ENCODE measurements around the gene HEPN1. TPM values are rescaled to one million over a fixed set of nuclear protein-coding genes. Genes with fewer than 3 reads are reported as not detected.

HEPN1 gene
- total RNA-seq (2021; ENCODE audit: unreplicated experiment), result not detected
- polyA plus RNA-seq (2012; ENCODE audit: insufficient read length), result not detected
- Bru-seq, nascent RNA, result not detected
- BruChase-seq, experiment 1, labeled RNA remaining after a 2-hour chase, result not detected
- BruChase-seq, experiment 2, labeled RNA remaining after a 6-hour chase, result not detected
- long read RNA-seq, result 0 reads

DNA sequence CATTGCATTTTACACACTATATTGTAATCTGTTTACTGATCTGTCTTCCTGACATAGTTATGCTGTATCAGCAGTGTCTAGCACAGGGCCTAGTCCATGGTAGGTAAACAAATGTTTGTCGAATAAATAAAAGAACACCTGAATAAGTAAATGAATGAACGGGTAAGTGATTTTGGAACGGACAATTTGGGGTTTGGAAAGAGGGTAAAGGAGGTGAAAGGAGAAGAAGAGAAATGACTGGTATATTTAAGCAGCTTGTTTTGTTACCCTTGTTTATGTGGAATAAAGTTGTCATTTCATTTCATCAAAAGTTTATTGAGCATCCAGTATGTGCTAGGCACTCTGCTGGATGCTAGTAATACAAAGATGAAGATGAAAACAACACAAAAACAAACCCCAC lies at the start of gene HEPN1:
TSS of gene HEPN1 (plus strand) at position 301 of the 400 bp plus-strand sequence.
- Histone ChIP-seq H3K27me3 (ENCODE audit: control insufficient read depth, insufficient read depth, low read length) (no peaks in the 10 kb centered on the region; the same call in 1 of the 2 replicates), H3K4me1 (ENCODE audit: control insufficient read depth, insufficient read depth, low read length) (no peaks in the 10 kb centered on the region), H3K27ac (ENCODE audit: low read length) (no peak within 1 kb of the TSS), H3K36me3 (ENCODE audit: control insufficient read depth, insufficient read depth, low read length) (no peaks in the 10 kb centered on the region), H3K9me3 (ENCODE audit: control insufficient read depth, insufficient read depth, low read depth, low read length) (no peaks in the 10 kb centered on the region), H3K4me3 (ENCODE audit: low read depth in 2 of 2, low read length in 2 of 2) (no peak within 1 kb of the TSS)
- ChIA-PET CTCF (no interaction called here), POLR2A (no interaction called here)
- no peak for ATAC-seq
- DNase-seq (ENCODE audit: low read depth, low spot score), result no peak
- TF ChIP-seq TCF7L2 (IDR thresholded peaks at IDR 0.05; ENCODE audit: low read depth, low read length) (no peak), POLR2AphosphoS5 (IDR thresholded peaks at IDR 0.05; ENCODE audit: low read depth, low read length) (no peak), SIN3A (IDR thresholded peaks at IDR 0.05; ENCODE audit: borderline replicate concordance, insufficient read depth, low read depth, low read length) (no peak)
- TF ChIP-seq, protein P1, sequence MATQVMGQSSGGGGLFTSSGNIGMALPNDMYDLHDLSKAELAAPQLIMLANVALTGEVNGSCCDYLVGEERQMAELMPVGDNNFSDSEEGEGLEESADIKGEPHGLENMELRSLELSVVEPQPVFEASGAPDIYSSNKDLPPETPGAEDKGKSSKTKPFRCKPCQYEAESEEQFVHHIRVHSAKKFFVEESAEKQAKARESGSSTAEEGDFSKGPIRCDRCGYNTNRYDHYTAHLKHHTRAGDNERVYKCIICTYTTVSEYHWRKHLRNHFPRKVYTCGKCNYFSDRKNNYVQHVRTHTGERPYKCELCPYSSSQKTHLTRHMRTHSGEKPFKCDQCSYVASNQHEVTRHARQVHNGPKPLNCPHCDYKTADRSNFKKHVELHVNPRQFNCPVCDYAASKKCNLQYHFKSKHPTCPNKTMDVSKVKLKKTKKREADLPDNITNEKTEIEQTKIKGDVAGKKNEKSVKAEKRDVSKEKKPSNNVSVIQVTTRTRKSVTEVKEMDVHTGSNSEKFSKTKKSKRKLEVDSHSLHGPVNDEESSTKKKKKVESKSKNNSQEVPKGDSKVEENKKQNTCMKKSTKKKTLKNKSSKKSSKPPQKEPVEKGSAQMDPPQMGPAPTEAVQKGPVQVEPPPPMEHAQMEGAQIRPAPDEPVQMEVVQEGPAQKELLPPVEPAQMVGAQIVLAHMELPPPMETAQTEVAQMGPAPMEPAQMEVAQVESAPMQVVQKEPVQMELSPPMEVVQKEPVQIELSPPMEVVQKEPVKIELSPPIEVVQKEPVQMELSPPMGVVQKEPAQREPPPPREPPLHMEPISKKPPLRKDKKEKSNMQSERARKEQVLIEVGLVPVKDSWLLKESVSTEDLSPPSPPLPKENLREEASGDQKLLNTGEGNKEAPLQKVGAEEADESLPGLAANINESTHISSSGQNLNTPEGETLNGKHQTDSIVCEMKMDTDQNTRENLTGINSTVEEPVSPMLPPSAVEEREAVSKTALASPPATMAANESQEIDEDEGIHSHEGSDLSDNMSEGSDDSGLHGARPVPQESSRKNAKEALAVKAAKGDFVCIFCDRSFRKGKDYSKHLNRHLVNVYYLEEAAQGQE (IDR thresholded peaks at IDR 0.05; ENCODE audit: insufficient read depth in 1 of 2, low read depth in 2 of 2, low read length in 1 of 2), result no peak
- TF ChIP-seq, protein P2, sequence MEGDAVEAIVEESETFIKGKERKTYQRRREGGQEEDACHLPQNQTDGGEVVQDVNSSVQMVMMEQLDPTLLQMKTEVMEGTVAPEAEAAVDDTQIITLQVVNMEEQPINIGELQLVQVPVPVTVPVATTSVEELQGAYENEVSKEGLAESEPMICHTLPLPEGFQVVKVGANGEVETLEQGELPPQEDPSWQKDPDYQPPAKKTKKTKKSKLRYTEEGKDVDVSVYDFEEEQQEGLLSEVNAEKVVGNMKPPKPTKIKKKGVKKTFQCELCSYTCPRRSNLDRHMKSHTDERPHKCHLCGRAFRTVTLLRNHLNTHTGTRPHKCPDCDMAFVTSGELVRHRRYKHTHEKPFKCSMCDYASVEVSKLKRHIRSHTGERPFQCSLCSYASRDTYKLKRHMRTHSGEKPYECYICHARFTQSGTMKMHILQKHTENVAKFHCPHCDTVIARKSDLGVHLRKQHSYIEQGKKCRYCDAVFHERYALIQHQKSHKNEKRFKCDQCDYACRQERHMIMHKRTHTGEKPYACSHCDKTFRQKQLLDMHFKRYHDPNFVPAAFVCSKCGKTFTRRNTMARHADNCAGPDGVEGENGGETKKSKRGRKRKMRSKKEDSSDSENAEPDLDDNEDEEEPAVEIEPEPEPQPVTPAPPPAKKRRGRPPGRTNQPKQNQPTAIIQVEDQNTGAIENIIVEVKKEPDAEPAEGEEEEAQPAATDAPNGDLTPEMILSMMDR (IDR thresholded peaks at IDR 0.05), result no peak
- intact Hi-C loops (cut with micrococcal nuclease; ENCODE audit: unreplicated experiment) (loop anchor here (10.0 kb wide), 1 partner anchor 116 kb away; no protein-coding TSS in a partner anchor), in situ Hi-C loops (cut with HindIII; ENCODE audit: low pct_unique_long_range_greater_than_20kb, low sequenced_read_pairs) (no loop called here)
- no TSS peak for BruUV-seq (replicated peaks)

- Histone ChIP-seq H3K36me3 (ENCODE audit: control insufficient read depth, insufficient read depth, low read length) (no peaks in the 10 kb centered on the region), H3K9me3 (ENCODE audit: control insufficient read depth, insufficient read depth, low read depth, low read length) (no peaks in the 10 kb centered on the region), H3K4me3 (ENCODE audit: low read depth in 2 of 2, low read length in 2 of 2) (no peak overlapping the region), H3K27ac (ENCODE audit: low read length) (no peak overlapping the region), H3K4me1 (ENCODE audit: control insufficient read depth, insufficient read depth, low read length) (peaks cover 25% of the 10 kb centered on the region), H3K27me3 (ENCODE audit: control insufficient read depth, insufficient read depth, low read length) (peaks cover 80% of the 10 kb centered on the region)
- in situ Hi-C loops (cut with HindIII; ENCODE audit: low pct_unique_long_range_greater_than_20kb, low sequenced_read_pairs) (no loop called here), intact Hi-C loops (cut with micrococcal nuclease; ENCODE audit: unreplicated experiment) (no loop called here)
- no peak for TF ChIP-seq POLR2AphosphoS5 (IDR thresholded peaks at IDR 0.05; ENCODE audit: low read depth, low read length)
- TF ChIP-seq, protein P2 (IDR thresholded peaks at IDR 0.05), result no peak
- TF ChIP-seq, protein P1 (IDR thresholded peaks at IDR 0.05; ENCODE audit: insufficient read depth in 1 of 2, low read depth in 2 of 2, low read length in 1 of 2), result no peak
- TF ChIP-seq SIN3A (IDR thresholded peaks at IDR 0.05; ENCODE audit: borderline replicate concordance, insufficient read depth, low read depth, low read length), result no peak
- TF ChIP-seq TCF7L2 (IDR thresholded peaks at IDR 0.05; ENCODE audit: low read depth, low read length), result no peak
- ATAC-seq (no peak), DNase-seq (ENCODE audit: low read depth, low spot score) (no peak)
- POLR2A ChIA-PET, result no interaction called here
- no TSS peak for BruUV-seq (replicated peaks)
- CTCF ChIA-PET, result no interaction called here
Observed at GRCh38 chr11:124869331-124869730, 49.7 kb upstream of the HEPN1 start.
